Nephron progenitor cell (in vitro differentiated cells): ENCODE data around the gene DIS3L2.
A peak's percentile ranks its signal among the peaks of the same experiment; 100 is the strongest.
"Not testable (repeated sequence)": the region's sequence is repeated elsewhere in the genome, so short reads cannot be mapped to it uniquely, and the experiment has no call there.

Source experiments
- DNase-seq: peaks from one replicate; pipeline ENCODE4 v3.0.0; 2021
- H3K27ac Mint-ChIP-seq: 2 replicates; pipeline ENCODE4 v1.8.0; 2021; ENCODE audit warnings: mild to moderate bottlenecking, moderate library complexity, mixed read lengths
- H3K27me3 Mint-ChIP-seq: 2 replicates; pipeline ENCODE4 v1.8.0; 2021; ENCODE audit warnings: mild to moderate bottlenecking, low read depth, mixed read lengths; ENCODE audit not compliant: poor library complexity
- H3K36me3 Mint-ChIP-seq: 2 replicates; pipeline ENCODE4 v1.8.0; 2021; ENCODE audit warnings: low read depth, mixed read lengths
- H3K4me1 Mint-ChIP-seq: 2 replicates; pipeline ENCODE4 v1.8.0; 2021; ENCODE audit warnings: mixed read lengths
- H3K4me3 Mint-ChIP-seq: 2 replicates; pipeline ENCODE4 v1.8.0; 2021; ENCODE audit warnings: mild to moderate bottlenecking, moderate library complexity, mixed read lengths
- H3K9me3 Mint-ChIP-seq: 2 replicates; pipeline ENCODE4 v1.8.0; 2021; ENCODE audit warnings: mild to moderate bottlenecking, moderate library complexity, mixed read lengths
- TF ChIP-seq, protein P1 (sequence below): fragments of 200-600 bp; sonication (generic); IDR thresholded peaks from 2 replicates; pipeline ENCODE4 v1.5.0; 2021; ENCODE audit warnings: antibody characterized with exemption

The DIS3L2 gene

DNA sequence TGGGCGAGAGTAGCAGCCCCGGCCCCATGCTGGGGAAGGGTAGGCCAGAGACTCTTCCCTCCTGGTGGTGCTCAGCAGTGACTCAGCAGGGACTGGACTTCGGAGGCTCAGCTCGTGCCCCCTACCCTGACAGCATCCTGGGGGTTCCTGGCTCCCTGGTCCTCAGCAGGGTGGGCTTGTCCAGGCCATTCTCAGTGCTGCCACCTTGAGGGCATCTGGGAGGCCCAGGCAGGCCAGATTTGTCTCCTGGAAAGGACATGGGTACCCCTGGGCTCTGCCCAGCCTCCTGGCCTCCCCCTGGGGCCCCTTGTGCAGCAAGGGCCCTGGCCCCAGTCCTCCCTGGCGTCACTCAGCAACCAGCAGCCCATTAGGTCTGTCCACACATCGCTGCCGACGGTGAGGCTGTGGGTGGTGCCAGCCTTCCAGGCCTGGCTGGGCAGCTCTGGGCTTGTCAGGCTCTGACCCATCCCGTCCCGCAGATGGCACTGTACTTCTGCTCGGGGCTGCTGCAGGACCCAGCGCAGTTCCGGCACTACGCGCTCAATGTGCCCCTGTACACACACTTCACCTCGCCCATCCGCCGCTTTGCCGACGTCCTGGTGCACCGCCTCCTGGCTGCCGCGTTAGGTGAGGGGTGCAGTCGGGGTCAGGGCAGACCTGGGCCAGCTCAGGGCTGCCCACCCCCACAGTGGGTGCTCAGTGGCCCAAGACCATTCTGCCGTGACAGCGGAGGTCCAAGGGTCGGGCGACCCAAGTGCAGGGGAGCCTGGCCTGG, 372.0 kb downstream of the DIS3L2 start:
- Mint-ChIP-seq H3K9me3 (no peaks in the 10 kb centered on the region), H3K4me3 (no peak overlapping the region), H3K27ac (no peak overlapping the region), H3K27me3 (peaks cover 4% of the 10 kb centered on the region), H3K4me1 (peaks cover 4% of the 10 kb centered on the region), H3K36me3 (no peaks in the 10 kb centered on the region)
- TF ChIP-seq, protein P1, sequence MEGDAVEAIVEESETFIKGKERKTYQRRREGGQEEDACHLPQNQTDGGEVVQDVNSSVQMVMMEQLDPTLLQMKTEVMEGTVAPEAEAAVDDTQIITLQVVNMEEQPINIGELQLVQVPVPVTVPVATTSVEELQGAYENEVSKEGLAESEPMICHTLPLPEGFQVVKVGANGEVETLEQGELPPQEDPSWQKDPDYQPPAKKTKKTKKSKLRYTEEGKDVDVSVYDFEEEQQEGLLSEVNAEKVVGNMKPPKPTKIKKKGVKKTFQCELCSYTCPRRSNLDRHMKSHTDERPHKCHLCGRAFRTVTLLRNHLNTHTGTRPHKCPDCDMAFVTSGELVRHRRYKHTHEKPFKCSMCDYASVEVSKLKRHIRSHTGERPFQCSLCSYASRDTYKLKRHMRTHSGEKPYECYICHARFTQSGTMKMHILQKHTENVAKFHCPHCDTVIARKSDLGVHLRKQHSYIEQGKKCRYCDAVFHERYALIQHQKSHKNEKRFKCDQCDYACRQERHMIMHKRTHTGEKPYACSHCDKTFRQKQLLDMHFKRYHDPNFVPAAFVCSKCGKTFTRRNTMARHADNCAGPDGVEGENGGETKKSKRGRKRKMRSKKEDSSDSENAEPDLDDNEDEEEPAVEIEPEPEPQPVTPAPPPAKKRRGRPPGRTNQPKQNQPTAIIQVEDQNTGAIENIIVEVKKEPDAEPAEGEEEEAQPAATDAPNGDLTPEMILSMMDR = peak; percentile 43
- DNase-seq = peak; percentile 53

DNA sequence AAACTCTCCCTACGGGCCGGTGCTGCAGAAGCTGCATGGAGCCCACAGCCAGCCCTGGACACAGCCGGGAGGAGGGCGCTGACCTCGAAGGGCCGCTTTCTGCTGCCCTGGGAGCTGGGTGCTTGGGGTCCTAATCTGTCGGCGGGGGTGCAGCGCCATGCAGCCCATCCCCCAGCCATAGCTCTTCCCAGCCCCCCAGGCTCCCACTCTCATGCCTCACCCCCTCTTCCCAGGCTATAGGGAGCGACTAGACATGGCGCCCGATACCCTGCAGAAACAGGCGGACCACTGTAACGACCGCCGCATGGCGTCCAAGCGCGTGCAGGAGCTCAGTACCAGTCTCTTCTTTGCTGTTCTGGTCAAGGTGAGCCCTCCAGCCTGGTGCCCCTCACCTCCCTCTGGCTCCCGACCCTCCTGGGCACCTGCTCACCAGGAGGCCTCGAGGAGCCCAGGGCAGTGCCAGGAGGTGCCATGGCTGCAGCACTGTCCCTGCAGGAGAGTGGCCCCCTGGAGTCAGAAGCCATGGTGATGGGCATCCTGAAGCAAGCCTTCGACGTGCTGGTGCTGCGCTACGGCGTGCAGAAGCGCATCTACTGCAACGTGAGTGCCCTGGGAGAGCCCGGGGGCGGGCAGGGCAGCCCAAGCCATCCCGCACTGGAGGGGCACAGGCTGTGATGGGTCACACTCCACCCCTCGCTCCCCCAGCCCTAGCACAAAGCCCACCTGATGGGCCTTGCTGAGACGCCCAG, 372.8 kb downstream of the DIS3L2 start:
- H3K36me3 Mint-ChIP-seq, H3K4me1 Mint-ChIP-seq, H3K27ac Mint-ChIP-seq, H3K4me3 Mint-ChIP-seq, DNase-seq, H3K9me3 Mint-ChIP-seq, H3K27me3 Mint-ChIP-seq: not testable (repeated sequence)

DNA sequence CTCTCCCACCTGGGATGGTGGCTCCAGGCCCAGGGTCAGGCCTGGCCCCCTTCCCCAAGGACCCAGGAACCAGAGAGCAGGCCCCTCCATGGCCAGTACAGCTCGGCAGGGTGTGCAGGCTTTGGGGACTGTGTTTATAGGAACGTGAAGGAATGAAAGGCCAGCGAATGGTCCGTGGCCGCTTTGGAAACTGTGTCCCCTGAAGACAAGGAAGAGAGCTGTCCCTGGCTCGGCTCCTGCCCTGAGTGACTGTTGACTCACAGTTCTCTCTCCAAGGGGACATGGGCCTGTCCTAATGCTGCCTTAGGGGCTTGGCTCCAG, 373.3 kb downstream of the DIS3L2 start:
- not testable (repeated sequence) for H3K27me3 Mint-ChIP-seq, DNase-seq, H3K36me3 Mint-ChIP-seq, H3K4me1 Mint-ChIP-seq, H3K27ac Mint-ChIP-seq, H3K9me3 Mint-ChIP-seq, H3K4me3 Mint-ChIP-seq

DNA sequence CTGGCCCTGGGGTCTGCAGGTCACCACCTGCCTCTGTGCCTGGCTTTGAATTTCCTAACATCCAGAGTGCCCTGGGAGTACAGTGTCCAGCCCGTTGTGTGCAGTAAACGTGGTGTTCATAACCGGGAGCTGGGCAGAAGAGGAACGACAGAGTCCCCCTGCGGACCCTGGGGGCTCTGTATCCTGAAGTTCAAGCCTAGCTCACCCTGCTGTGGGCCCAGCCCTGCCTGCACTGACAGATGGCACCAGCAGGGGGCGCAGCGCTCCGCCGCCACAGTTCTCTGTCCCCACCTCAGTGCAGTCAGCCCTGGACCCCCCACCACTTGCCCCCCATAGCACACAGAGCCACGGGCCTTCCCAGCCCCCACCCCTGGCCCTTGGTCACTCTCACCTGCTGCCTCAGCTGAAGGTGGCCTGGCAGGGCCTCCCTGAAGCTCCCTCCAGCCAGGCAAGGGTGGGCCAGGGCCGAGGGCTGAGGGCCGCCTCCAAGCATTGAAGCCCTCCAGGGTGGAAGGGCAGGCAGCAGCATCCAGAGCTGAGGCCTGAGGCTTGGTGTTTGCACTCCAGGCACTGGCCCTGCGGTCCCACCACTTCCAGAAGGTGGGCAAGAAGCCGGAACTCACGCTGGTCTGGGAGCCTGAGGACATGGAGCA, 373.8 kb downstream of the DIS3L2 start:
- not testable (repeated sequence) for H3K27me3 Mint-ChIP-seq, H3K27ac Mint-ChIP-seq, H3K4me1 Mint-ChIP-seq, DNase-seq, H3K9me3 Mint-ChIP-seq, H3K36me3 Mint-ChIP-seq, H3K4me3 Mint-ChIP-seq
- TF ChIP-seq, protein P1 = peak; percentile 71

DNA sequence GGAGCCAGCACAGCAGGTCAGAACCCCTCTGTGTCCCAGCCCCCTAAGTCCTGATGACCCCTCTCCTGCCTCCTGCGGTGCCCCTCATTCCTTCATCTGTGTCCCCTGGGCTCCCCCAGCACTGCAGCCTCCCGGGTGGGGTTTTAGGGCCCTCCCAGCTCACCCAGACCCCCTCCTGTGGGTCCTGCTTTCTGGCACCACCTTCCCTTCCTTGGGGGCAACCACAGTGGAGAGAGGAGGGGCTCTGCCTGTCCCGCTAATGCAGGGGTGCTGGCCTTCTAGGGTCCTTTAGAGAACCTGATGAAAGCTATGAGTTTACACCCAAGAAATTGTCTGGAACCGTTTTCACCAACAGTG, 374.3 kb downstream of the DIS3L2 start:
- H3K36me3 Mint-ChIP-seq = peaks cover 10% of the 10 kb centered on the region
- TF ChIP-seq, protein P1 = no peak

DNA sequence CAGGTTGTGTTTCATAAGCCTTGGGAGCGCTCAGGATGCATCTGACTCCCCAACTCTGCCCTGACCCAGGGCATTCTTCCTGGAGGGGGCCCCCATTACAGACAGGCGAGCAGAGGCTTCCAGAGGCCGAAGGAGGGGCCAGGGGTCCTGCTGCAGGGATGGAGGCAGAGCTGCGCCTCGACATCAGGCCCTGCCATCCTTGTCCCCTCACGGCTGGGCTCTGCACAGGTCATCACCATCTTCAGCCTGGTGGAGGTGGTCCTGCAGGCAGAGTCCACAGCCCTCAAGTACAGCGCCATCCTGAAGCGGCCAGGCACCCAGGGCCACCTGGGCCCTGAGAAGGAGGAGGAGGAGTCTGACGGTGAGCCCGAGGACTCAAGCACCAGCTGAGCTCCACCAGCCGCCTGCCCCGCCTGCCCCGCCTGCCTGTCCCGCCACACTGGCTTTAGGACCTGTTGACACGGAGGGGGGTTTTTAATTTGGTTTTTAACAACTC, 374.8 kb downstream of the DIS3L2 start:
- no peaks in the 10 kb centered on the region for H3K9me3 Mint-ChIP-seq

More for the DNA sequence above, 374.3 kb downstream of the DIS3L2 start:
- Mint-ChIP-seq H3K27ac (no peak overlapping the region), H3K4me3 (no peak overlapping the region), H3K9me3 (no peaks in the 10 kb centered on the region), H3K27me3 (peaks cover 4% of the 10 kb centered on the region), H3K4me1 (peaks cover 4% of the 10 kb centered on the region)
- no peak for DNase-seq

More for the DNA sequence above, 374.8 kb downstream of the DIS3L2 start:
- peaks cover 4% of the 10 kb centered on the region for H3K4me1 Mint-ChIP-seq
- no peak overlapping the region for H3K27ac Mint-ChIP-seq
- H3K36me3 Mint-ChIP-seq = peaks cover 10% of the 10 kb centered on the region
- no peak overlapping the region for H3K4me3 Mint-ChIP-seq
- peaks cover 4% of the 10 kb centered on the region for H3K27me3 Mint-ChIP-seq
- no peak for DNase-seq
- TF ChIP-seq, protein P1 = no peak
